Smooth muscle cell of trachea (primary cell): ENCODE measurements around the gene CT47A7. TPM values are rescaled to one million over a fixed set of nuclear protein-coding genes. Genes with fewer than 3 reads are reported as not detected.

Experiments
- total RNA-seq: library from RNA; depleted of rRNA; stranded (reverse); fragments of >200 nt; gene quantifications from 2 replicates; pipeline ENCODE4 v1.2.1, GENCODE V29; 2014

CT47A7 gene
- total RNA-seq: not detected in 2 replicates

GRCh38 chrX:120956500-120956899 lies at the start of gene CT47A7:
Gene CT47A7, minus strand, starts transcription at chrX:120956600. Its CDS starts 255 bp downstream, at chrX:120956345.

GRCh38 chrX:120985660-120986059 lies 29.3 kb upstream of the CT47A7 start, which contains the start of gene CT47A1:
Gene CT47A1, minus strand, starts transcription at chrX:120985760. Its CDS starts 231 bp downstream, at chrX:120985529.

Other genes with a start within 250 kb of the CT47A7 start
- not detected in 2 replicates for gene CT47B1, start 80.7 kb downstream of the CT47A7 start, total RNA-seq
- gene CT47A11, start 19.4 kb downstream of the CT47A7 start, total RNA-seq: not detected in 2 replicates
- gene CT47A10, start 14.6 kb downstream of the CT47A7 start, total RNA-seq: not detected in 2 replicates
- gene CT47A9, start 9.7 kb downstream of the CT47A7 start, total RNA-seq: not detected in 2 replicates
- not detected in 2 replicates for gene CT47A8, start 4.9 kb downstream of the CT47A7 start, total RNA-seq
- not detected in 2 replicates for gene CT47A6, start 4.9 kb upstream of the CT47A7 start, total RNA-seq
- not detected in 2 replicates for gene CT47A5, start 9.7 kb upstream of the CT47A7 start, total RNA-seq
- not detected in 2 replicates for gene CT47A4, start 14.6 kb upstream of the CT47A7 start, total RNA-seq
- gene CT47A3, start 19.5 kb upstream of the CT47A7 start, total RNA-seq: not detected in 2 replicates
- not detected in 2 replicates for gene CT47A2, start 24.3 kb upstream of the CT47A7 start, total RNA-seq
- gene CT47A1, start 29.2 kb upstream of the CT47A7 start, total RNA-seq: not detected in 2 replicates
- gene GLUD2, start 91.0 kb upstream of the CT47A7 start, total RNA-seq: 2.2 and 3.1 TPM in 2 replicates